OCI-LY7 (cell line): Measurements from ENCODE around the gene APBA1.

Experiments used
- CTCF ChIP-seq: fragments of 200-600 bp; sonication (generic); conservative IDR thresholded peaks from 2 replicates; pipeline ENCODE4 v1.5.1; 2014; ENCODE audit warnings: mild to moderate bottlenecking, antibody characterized with exemption, low read length, moderate library complexity, mixed read lengths
- EZH2phosphoT487 ChIP-seq: fragments of 200-600 bp; sonication (generic); IDR thresholded peaks from 2 replicates; pipeline ENCODE4 v1.6.1; 2018; ENCODE audit warnings: low read depth, borderline replicate concordance, mild to moderate bottlenecking, mixed run types, antibody characterized with exemption, low read length, moderate library complexity, mixed read lengths

- TF ChIP-seq CTCF (no peak), EZH2phosphoT487 (no peak)
Observed at GRCh38 chr9:69393425-69393824, 278.7 kb downstream of the APBA1 start.
